GM23248 (cell line): Measurements from ENCODE around the gene NDST3.

ENCODE experiments used
- EZH2 ChIP-seq: fragments of 200-600 bp; sonication (generic); IDR thresholded peaks from 2 replicates; pipeline ENCODE4 v1.6.1; 2018; ENCODE audit warnings: antibody characterized with exemption, mild to moderate bottlenecking; ENCODE audit not compliant: insufficient read depth, poor library complexity, severe bottlenecking
- EZH2phosphoT487 ChIP-seq: fragments of 200-600 bp; sonication (generic); IDR thresholded peaks from 2 replicates; pipeline ENCODE4 v1.6.1; 2018; ENCODE audit warnings: antibody characterized with exemption, moderate library complexity, mild to moderate bottlenecking, low read depth; ENCODE audit not compliant: insufficient read depth

DNA sequence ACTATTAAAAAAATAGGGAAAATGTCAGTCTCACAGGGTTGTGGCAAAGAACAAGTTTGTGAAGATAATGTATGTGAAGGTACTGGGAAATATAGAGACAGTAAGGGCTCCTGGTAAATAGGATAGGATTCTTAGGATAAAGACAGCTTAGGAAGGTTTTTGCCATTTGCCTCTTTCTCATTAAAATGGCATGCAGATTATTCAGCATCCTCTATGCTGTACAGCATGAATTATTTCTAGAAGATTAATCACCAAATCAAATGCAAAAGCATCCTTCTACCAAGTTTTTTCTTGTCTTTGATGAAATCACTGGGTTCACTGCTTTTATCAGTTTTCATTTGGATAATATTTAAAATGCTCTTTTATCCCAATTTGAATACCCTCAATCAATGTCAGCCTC lies 142.8 kb downstream of the NDST3 start:
- TF ChIP-seq EZH2phosphoT487 = no peak
- TF ChIP-seq EZH2 = no peak
